HG03060 (cell line): ENCODE results near the gene NSMF.

Source experiments
- ATAC-seq: cut with Tn5 transposase; IDR thresholded peaks from one replicate; pipeline ENCODE4 v1.9.1; 2021; ENCODE audit warnings: low read depth, moderate number of reproducible peaks; ENCODE audit not compliant: unreplicated experiment

Gene NSMF

GRCh38 chr9:137492464-137493363 lies 33.6 kb upstream of the NSMF start:
- ATAC-seq = no peak

- ATAC-seq = no peak
Observed at GRCh38 chr9:137491735-137492432, 32.8 kb upstream of the NSMF start.

- no peak for ATAC-seq
Observed at GRCh38 chr9:137490532-137491186, 31.5 kb upstream of the NSMF start.

- no peak for ATAC-seq
Observed at GRCh38 chr9:137488906-137489305, 29.8 kb upstream of the NSMF start.

GRCh38 chr9:137488327-137488653 lies 29.2 kb upstream of the NSMF start:
- ATAC-seq = no peak

GRCh38 chr9:137487454-137488326 lies 28.6 kb upstream of the NSMF start:
- no peak for ATAC-seq

GRCh38 chr9:137486545-137487453 lies 27.7 kb upstream of the NSMF start:
- ATAC-seq = no peak

GRCh38 chr9:137486141-137486490 lies 27.0 kb upstream of the NSMF start:
- no peak for ATAC-seq

- no peak for ATAC-seq
Observed at GRCh38 chr9:137485343-137486140, 26.4 kb upstream of the NSMF start.

- ATAC-seq = no peak
Observed at GRCh38 chr9:137484551-137485315, 25.6 kb upstream of the NSMF start.

- no peak for ATAC-seq
Observed at GRCh38 chr9:137482094-137482781, 23.1 kb upstream of the NSMF start.

GRCh38 chr9:137480686-137481683 lies 21.9 kb upstream of the NSMF start:
- no peak for ATAC-seq

GRCh38 chr9:137479892-137480685 lies 21.0 kb upstream of the NSMF start:
- no peak for ATAC-seq

GRCh38 chr9:137478962-137479861 lies 20.1 kb upstream of the NSMF start:
- ATAC-seq = no peak

GRCh38 chr9:137478613-137478961 lies 19.5 kb upstream of the NSMF start:
- ATAC-seq = no peak
